BLaER1 (cell line): Measurements from ENCODE around the gene PNKP.

Experiments used
- H3K27ac ChIP-seq: shearing (Covaris generic); formaldehyde crosslinking; 2 replicates; pipeline ENCODE4 v1.8.1; 2022
- H3K27me3 ChIP-seq: shearing (Covaris generic); formaldehyde crosslinking; 2 replicates; pipeline ENCODE4 v1.8.1; 2022
- H3K36me3 ChIP-seq: shearing (Covaris generic); formaldehyde crosslinking; 2 replicates; pipeline ENCODE4 v1.8.1; 2022
- H3K4me1 ChIP-seq: shearing (Covaris generic); formaldehyde crosslinking; 2 replicates; pipeline ENCODE4 v1.8.1; 2022
- H3K4me2 ChIP-seq: shearing (Covaris generic); formaldehyde crosslinking; 2 replicates; pipeline ENCODE4 v1.8.1; 2022
- H3K4me3 ChIP-seq: shearing (Covaris generic); formaldehyde crosslinking; 2 replicates; pipeline ENCODE4 v1.8.1; 2022
- H3K9ac ChIP-seq: shearing (Covaris generic); formaldehyde crosslinking; 2 replicates; pipeline ENCODE4 v1.8.1; 2022
- H3K9me3 ChIP-seq: shearing (Covaris generic); formaldehyde crosslinking; 2 replicates; pipeline ENCODE4 v1.8.1; 2022
- H4K20me1 ChIP-seq: shearing (Covaris generic); formaldehyde crosslinking; 2 replicates; pipeline ENCODE4 v1.8.1; 2022
- Cebpa-rat ChIP-seq: shearing (Covaris generic); IDR thresholded peaks from 2 replicates; pipeline ENCODE4 v1.8.1; 2022

Gene PNKP

DNA sequence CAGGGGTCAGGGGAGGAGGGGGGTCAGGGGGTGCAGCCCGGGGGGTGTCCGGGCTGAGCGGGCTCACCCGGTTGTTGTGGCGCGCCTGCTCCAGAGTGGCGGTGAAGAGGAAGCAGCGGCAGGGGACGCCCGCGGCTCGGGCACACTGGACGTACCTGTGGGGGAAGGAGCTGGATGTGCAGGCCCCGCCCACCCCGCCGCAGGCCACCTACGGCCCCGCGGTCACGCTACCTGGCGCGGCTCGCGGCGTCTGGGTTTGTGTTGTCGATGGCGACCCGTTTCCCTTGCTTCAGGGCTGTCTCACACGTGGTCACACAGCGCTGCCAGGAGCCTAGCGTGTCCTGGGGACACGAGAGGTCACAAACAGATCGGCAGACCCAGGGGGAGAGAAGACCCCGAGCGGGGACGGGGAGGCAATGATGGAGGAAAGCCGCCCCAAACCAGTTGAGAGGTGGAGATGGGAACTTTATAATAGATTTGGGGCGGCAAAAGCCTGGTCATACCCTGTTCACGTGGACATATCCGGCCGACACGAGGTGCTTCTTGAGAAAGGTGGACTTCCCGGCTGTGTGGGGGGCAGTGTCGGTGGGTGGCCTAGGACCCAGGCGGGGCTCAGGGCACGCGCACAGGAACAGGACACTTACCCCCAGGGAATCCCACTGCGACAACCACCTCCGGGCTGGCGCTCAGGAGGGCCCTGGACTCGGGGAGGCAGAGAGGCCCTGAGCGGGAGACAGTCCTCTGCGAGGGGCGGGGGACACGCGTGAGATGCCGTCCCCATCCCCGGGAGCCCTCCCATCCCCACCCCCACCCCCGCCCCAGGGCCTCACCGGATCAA, 5.6 kb downstream of the PNKP start:
- Histone ChIP-seq H3K4me2 (no peak overlapping the region), H4K20me1 (peaks cover 89% of the 10 kb centered on the region), H3K27me3 (no peaks in the 10 kb centered on the region), H3K36me3 (peaks cover 81% of the 10 kb centered on the region), H3K27ac (no peak overlapping the region), H3K4me3 (no peak overlapping the region), H3K9me3 (no peaks in the 10 kb centered on the region), H3K9ac (no peak overlapping the region), H3K4me1 (peaks cover 22% of the 10 kb centered on the region)
- TF ChIP-seq Cebpa-rat, result no peak

DNA sequence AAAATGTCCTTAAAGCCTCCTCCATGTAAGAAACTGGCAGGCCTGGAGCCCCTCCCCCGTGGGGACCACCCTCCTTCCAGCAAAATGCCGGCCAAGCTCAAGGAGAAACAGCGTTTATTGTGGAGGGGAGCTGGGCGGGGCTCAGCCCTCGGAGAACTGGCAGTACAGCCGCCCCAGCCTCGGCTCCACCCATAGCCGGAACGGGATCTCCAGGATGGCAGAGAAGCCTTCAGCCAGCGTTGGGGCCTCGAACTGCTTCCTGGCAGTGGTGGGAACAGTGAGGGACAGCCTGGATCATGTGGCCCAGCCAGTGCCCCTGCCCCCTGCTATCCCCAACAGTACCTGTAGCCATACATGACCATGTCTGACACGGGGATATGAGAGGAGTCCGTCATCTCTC, 6.3 kb downstream of the PNKP start:
- no peak overlapping the region for H3K9ac ChIP-seq
- no peaks in the 10 kb centered on the region for H3K27me3 ChIP-seq
- H3K27ac ChIP-seq, result peak overlapping the region; percentile 13; the same call in 1 of the 2 replicates
- H3K4me3 ChIP-seq, result no peak overlapping the region
- no peaks in the 10 kb centered on the region for H3K9me3 ChIP-seq
- no peak for TF ChIP-seq Cebpa-rat
- peaks cover 89% of the 10 kb centered on the region for H4K20me1 ChIP-seq
- peaks cover 16% of the 10 kb centered on the region for H3K4me1 ChIP-seq
- no peak overlapping the region for H3K4me2 ChIP-seq
- H3K36me3 ChIP-seq, result peaks cover 87% of the 10 kb centered on the region

DNA sequence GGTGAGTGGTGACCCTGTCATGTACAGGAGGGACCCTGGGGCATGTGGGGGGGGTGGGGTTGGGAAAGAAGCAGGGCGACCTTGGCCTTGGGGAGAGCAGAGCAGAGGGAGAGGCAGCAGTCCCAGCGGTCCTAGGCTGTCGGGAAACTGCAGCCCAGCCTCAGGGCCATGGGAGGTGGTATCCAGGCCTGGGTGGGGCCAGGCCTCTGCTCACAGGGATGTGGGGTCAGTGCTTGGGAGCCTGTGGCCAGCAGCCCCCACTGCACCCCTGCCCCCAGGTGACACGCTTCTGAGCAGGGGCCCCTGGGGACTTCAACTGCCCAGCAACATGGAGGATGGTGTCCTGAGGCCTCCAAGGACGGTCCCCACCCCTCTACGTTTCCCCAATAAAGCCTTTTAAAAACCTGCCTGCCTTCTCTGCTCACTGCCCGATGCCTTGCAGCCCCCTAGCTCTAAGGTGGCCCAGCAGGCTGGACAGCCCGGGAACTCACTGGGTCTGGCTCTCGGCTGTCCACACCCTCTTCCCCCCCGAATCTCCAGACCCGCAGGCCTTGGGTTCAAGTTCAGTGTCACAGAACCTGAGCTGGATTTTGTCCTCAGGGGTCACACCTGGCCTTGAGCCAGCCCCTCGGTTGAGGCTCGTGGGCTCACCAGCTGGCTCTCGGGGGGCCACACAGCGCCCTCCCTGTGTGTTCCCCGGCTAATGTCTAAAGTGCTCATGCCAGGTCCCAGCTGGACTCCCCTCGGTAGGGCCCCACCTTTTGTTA, 6.9 kb downstream of the PNKP start:
- peaks cover 10% of the 10 kb centered on the region for H3K4me1 ChIP-seq
- H3K36me3 ChIP-seq, result peaks cover 93% of the 10 kb centered on the region
- H4K20me1 ChIP-seq, result peaks cover 89% of the 10 kb centered on the region
- peak overlapping the region; percentile 13; the same call in 1 of the 2 replicates for H3K27ac ChIP-seq
- TF ChIP-seq Cebpa-rat, result no peak
- no peaks in the 10 kb centered on the region for H3K27me3 ChIP-seq
- H3K9ac ChIP-seq, result no peak overlapping the region
- no peak overlapping the region for H3K4me3 ChIP-seq
- no peak overlapping the region for H3K4me2 ChIP-seq
- no peaks in the 10 kb centered on the region for H3K9me3 ChIP-seq

DNA sequence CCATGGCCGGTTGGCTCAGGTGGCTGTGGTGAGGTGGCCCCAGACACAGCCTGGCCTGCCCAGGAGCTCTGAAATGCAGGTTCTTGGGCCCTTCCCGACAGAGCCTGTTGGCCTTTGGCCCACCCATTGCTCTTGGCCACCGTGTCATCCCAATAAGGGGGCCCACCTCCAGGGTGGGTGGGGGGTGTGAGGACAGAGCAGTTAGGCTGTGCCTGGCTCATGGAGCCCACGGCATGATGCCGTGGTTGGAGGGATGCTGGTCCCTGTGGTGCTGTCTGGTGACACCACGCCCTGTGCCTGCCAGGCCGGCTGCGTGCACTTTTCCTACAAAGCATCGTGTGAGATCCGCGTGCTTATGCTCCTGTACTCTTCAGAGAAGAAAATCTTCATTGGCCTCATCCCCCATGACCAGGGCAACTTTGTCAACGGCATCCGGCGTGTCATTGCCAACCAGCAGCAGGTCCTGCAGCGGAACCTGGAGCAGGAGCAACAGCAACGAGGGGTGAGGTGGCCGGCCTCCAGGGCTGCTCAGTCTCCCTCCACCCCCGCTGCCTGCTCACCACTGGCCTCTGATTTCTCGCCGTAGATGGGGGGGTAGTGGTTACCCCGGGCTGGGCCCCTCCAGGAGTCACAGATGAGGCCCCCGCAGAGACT, 7.6 kb downstream of the PNKP start:
- Histone ChIP-seq H3K4me3 (no peak overlapping the region), H3K27me3 (no peaks in the 10 kb centered on the region), H3K9ac (no peak overlapping the region), H4K20me1 (peaks cover 90% of the 10 kb centered on the region), H3K4me2 (no peak overlapping the region), H3K36me3 (peaks cover 97% of the 10 kb centered on the region), H3K27ac (no peak overlapping the region), H3K9me3 (no peaks in the 10 kb centered on the region), H3K4me1 (peaks cover 3% of the 10 kb centered on the region)
- no peak for TF ChIP-seq Cebpa-rat

DNA sequence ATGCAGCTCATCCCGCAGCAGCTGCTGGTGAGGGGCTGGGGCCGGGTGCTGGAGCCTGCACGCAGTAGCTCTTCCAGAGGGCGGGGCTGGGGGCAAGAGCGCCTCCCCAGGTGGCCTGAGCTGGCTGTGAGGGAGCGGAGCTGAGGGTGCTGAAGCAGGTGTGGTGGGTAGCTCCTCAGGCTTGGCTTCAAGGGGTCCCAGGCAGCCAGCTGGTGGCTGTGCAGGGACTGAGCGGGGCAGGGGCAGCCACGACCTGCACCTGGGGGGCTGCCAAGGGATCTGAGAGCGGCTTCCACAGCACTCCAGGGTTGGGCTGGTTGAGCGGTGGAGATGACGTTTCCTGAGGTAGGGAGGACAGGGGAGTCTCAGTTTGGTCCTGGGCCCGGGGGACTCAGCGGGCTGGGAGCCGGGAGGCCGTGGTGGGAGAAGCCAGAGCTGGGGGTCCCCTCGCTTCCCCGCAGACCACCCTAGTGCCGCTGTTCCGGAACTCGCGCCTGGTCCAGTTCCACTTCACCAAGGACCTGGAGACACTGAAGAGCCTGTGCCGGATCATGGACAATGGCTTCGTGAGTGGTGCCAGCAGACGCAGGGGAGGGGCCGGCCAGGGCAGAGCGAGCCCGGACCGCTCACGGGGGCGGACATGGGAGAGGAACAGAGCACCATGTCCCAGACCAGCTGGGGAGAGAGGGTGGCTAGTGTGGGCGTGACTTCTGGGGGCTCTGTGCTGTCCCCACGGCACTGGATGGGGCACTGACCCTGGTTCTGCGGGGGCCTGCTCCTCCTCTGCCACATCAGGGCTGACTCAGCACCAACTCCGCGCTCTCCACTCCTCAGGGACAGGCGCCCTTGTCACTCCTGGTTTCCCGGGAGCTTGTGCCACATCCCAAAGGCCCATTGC, 9.0 kb downstream of the PNKP start:
- Histone ChIP-seq H3K27me3 (no peaks in the 10 kb centered on the region), H4K20me1 (peaks cover 90% of the 10 kb centered on the region), H3K4me3 (no peak overlapping the region), H3K27ac (no peak overlapping the region), H3K9me3 (no peaks in the 10 kb centered on the region), H3K9ac (no peak overlapping the region), H3K36me3 (peaks cover 92% of the 10 kb centered on the region), H3K4me1 (peaks cover 13% of the 10 kb centered on the region), H3K4me2 (no peak overlapping the region)
- no peak for TF ChIP-seq Cebpa-rat

DNA sequence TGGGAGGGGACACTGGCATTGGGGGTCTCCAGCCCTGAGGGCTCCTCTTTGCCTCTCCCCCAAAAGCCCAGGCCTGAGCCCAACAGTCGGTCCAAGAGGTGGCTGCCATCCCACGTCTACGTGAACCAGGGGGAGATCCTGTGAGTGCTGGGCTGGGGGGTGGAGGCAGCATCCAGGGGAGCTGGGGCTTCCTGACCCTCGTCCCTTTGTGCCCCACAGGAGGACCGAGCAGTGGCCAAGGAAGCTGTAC, 9.6 kb downstream of the PNKP start:
- Histone ChIP-seq H4K20me1 (peaks cover 90% of the 10 kb centered on the region), H3K36me3 (peaks cover 86% of the 10 kb centered on the region)
- no peak for TF ChIP-seq Cebpa-rat

DNA sequence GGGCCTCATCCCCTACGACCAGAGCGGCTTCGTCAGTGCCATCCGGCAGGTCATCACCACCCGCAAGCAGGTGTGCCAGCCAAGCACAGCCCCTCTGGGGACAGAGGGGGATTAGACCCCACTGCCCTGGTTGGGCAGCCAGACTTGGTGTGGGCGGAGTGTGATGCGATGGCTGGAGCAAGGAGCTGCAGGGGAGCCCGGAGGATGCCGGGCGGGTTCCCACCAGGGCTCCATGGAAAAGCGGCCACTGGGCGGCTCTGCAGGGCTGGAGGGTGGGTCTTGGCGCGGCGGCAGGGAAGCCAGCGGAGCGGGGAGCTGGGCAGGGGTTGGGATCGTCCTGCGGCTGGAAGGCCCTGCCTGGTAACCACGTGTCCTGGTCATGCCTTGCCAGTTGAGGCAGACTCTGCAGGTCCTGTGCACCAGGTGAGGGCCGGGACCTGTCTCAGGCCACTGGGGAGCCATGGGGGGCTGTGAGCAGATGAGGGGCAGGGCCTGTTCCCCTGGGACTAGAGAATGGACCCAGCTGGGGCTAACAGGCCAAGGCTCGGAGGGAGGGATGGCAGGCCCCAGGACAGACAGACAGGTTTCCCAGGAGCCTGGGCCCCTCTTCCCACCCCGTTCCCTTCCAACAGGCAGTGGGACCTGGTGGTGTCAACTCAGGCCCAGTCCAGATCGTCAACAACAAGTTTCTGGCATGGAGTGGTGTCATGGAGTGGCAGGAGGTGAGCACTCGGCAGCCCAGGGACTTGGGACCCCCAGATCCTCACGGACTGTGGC, 10.1 kb downstream of the PNKP start:
- H3K27me3 ChIP-seq, result no peaks in the 10 kb centered on the region
- no peak overlapping the region for H3K27ac ChIP-seq
- peaks cover 90% of the 10 kb centered on the region for H4K20me1 ChIP-seq
- H3K4me1 ChIP-seq, result peaks cover 24% of the 10 kb centered on the region
- H3K9me3 ChIP-seq, result no peaks in the 10 kb centered on the region
- no peak for TF ChIP-seq Cebpa-rat
- no peak overlapping the region for H3K4me2 ChIP-seq
- peaks cover 81% of the 10 kb centered on the region for H3K36me3 ChIP-seq
- H3K9ac ChIP-seq, result no peak overlapping the region
- no peak overlapping the region for H3K4me3 ChIP-seq

More for the DNA sequence above, 9.6 kb downstream of the PNKP start:
- H3K4me2 ChIP-seq, result no peak overlapping the region
- peaks cover 19% of the 10 kb centered on the region for H3K4me1 ChIP-seq
- H3K9me3 ChIP-seq, result no peaks in the 10 kb centered on the region
- no peak overlapping the region for H3K27ac ChIP-seq
- no peak overlapping the region for H3K9ac ChIP-seq
- H3K4me3 ChIP-seq, result no peak overlapping the region
- no peaks in the 10 kb centered on the region for H3K27me3 ChIP-seq

DNA sequence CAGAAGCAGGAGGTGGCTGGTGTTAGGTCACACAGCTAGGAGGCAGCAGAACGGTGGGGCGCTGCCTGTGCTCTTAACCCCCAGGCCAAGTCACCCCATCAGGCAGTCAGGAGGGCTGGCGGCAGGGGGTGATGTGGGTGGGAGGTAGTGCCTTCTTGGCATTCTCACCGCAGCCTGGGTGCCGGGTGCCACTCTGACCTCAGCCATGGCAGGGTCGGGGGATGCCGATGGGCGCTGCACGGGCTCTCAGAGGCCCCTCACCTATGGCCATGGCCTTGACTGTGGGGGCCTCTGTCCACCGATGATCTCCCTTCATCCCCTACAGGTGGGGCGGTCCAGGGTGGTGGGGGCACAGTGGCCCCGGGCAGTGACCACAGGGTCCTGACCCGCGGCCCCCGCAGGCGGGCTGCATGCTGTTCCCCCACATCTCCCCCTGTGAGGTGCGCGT, 10.8 kb downstream of the PNKP start:
- Histone ChIP-seq H3K36me3 (peaks cover 76% of the 10 kb centered on the region), H4K20me1 (peaks cover 96% of the 10 kb centered on the region), H3K4me2 (no peak overlapping the region), H3K9ac (no peak overlapping the region), H3K4me1 (peaks cover 28% of the 10 kb centered on the region), H3K4me3 (no peak overlapping the region), H3K9me3 (no peaks in the 10 kb centered on the region), H3K27me3 (no peaks in the 10 kb centered on the region), H3K27ac (no peak overlapping the region)
- TF ChIP-seq Cebpa-rat, result no peak
